HG02970 (cell line): ENCODE measurements around the gene IQSEC3.
"Not testable (repeated sequence)": the region's sequence is repeated elsewhere in the genome, so short reads cannot be mapped to it uniquely, and the experiment has no call there.

Source experiments
- ATAC-seq: cut with Tn5 transposase; IDR thresholded peaks from one replicate; pipeline ENCODE4 v1.9.1; 2021; ENCODE audit warnings: mild to moderate bottlenecking, moderate library complexity, moderate number of reproducible peaks; ENCODE audit not compliant: unreplicated experiment, low FRiP score

Gene IQSEC3

DNA sequence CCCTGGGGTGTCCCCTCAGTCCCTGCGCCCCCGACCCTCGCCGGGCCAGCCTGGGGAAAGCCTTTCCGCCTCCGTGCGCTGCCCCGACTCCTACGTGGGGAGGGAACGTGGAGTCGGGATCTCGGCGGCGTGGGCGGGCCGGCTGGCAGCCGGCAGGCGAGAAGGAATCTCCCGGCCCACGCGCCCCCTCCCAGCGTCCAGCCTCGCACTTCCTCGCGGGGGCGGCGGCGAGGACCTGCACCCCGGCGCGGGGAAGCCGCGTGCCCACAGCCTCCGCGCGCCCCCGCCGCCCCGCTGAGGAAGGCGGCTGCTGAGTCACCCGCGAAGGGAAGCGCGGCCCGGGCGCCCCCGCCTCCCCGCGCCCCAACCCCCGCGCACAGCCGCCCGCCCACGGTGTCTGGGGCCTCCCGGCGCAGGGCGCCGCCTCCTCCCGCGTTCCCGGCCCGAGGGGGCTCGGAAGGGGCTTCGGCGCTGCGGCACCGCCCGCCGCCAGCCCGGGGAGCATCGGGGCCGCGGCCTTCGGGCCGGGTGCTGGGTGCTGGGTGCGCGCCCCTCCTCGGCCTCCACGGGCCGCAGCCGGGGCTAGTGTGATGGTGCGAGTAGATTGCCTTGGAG, 11.3 kb downstream of the IQSEC3 start:
- not testable (repeated sequence) for ATAC-seq

DNA sequence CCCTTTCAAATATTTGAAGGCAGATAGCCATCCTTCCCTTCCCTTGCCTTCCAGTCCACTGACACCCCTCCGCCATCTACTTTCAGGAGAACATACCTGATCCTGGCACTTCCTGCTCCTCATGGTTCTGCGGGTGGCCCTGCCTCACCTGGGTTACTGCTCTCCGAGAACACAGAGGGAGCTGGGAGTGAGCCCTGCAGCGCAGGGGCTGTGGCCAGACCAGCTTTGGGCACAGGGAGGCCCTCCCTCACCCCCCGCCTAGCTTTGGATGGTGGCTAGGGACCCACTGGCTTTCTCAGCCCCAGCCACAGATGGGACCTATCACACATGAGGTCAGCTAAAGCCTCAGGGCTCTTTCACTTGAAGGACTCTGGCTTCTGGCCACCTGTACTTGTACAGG, 12.4 kb downstream of the IQSEC3 start:
- ATAC-seq, result no peak

- no peak for ATAC-seq
These were observed 14.2 kb downstream of the IQSEC3 start for GRCh38 chr12:80681-81190.

DNA sequence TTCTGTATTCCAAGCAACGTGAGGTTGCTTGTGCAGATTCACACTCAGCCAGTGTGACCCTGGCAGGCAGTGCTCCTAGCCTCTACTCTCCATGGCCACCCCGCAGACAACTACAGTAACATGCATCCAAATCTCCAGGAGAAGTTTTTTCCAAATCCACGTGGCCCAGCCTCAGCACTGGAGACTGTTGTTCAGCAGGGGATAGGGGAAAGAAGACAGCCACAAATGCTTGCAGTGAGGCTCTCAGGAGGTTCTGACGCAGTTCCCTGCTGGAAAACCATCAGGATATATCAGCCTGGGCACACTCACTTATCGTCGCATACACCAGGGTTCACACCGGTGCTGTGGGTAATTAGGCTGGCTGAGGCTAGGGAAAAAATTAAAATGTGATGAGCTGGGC, 16.2 kb downstream of the IQSEC3 start:
- no peak for ATAC-seq

DNA sequence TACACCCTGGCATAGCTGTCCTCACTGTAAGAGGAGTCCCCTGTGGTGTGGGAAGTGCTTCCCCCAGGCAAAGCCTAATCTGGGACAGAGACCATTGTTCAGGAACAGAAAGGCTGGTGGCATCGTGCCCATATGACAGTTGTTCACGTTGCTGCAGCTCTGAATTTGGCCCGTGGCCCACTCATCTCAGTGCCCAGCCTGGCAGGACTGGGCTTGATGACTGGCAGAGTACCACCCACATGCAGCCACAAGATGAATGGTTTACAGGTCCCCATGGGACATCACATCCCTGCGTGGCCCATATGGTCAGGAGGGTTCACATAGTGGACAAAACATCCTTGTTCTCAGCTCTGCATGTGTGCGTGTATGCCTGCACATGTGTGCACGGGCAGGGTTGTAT, 17.5 kb downstream of the IQSEC3 start:
- no peak for ATAC-seq

DNA sequence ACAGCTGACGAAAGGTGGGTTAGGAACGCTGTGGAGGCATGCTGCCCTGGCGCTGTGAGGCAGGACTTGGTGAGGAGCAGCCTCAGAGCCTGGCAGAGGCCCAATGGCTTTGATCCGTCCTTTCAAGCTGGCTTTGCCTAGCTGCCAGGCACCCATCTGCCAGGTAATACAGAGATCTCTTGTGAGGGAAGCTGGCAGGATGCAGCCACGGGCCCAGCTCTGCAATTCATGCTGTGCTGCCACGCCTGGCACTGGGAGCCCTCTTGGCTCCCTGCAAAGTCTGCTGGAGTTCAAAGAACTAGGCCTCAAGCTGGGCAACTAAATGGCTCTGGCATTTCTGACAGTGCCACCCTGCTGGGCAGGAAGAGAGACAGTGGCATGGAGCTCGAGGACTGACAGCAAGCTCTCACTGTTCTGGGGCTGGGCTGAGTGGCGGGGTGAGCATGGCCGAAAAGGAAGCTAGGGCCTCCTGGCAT, 18.7 kb downstream of the IQSEC3 start:
- no peak for ATAC-seq

GRCh38 chr12:87315-87714, 20.7 kb downstream of the IQSEC3 start:
- ATAC-seq, result no peak

GRCh38 chr12:87856-88255, 21.3 kb downstream of the IQSEC3 start:
- no peak for ATAC-seq

- no peak for ATAC-seq
These were observed 23.1 kb downstream of the IQSEC3 start for GRCh38 chr12:89653-90052.

DNA sequence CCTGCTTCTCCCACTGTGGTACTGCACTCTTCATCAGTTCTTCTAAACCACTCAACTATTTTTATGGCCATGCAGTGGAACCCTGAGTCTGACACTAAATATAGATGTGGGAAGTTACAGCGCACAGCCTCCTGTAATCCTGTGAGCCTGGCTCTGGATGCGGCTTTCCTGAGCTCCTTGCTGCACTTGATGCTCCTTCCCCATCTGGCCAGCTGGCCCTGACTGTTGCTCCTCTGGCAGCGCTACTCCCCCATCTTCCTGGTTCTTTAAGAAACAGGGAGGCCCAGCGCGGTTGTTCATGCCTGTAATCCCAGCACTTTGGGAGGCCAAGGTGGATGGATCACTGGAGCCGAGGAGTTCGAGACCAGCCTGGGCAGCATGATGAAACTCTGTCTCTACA, 24.6 kb downstream of the IQSEC3 start:
- ATAC-seq, result no peak

- no peak for ATAC-seq
These were observed 26.9 kb downstream of the IQSEC3 start for GRCh38 chr12:93266-94005.

DNA sequence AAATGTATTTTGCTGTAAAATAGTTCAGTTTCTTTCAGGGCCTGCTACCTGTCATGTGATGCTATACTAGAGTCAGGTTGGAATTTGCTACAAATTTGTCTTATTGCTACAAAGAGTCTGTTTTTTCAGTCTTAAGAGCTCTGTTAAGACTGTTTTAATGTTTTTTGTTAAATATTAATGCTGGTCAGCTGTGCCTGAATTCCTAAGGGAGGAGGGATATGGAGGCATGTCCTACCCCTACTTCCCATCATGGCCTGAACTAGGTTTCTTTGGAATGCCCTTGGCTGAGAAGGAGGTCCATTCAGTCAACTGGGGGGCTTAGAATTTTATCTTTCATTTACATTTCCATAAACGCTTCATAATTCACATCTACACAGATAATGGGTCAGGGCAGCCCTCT, 30.0 kb downstream of the IQSEC3 start:
- no peak for ATAC-seq

DNA sequence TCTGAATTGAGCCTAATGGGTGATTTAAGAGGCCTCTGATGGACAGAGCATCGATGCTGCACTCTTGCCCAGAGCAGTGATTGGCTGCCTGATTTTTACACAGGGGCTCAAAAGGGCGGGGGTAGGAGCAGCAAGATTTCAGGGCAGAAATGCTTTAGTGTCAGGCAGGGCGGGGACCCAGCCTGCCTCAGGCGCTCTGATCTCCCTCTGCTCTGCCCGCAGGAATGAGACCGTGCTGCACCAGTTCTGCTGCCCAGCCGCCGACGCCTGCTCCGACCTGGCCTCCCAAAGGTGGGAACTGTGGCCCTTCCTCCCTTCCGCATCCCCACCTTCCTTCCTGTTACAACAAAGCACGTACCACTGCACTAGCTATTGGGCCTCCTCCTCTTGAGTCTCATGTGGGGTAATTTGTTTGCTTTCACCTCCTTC, 32.4 kb downstream of the IQSEC3 start:
- ATAC-seq, result no peak

GRCh38 chr12:99605-100004, 33.0 kb downstream of the IQSEC3 start:
- no peak for ATAC-seq

- no peak for ATAC-seq
These were observed 35.7 kb downstream of the IQSEC3 start for GRCh38 chr12:101969-102878.

GRCh38 chr12:102879-103168, 36.3 kb downstream of the IQSEC3 start:
- no peak for ATAC-seq

GRCh38 chr12:103169-103981, 36.8 kb downstream of the IQSEC3 start:
- no peak for ATAC-seq

DNA sequence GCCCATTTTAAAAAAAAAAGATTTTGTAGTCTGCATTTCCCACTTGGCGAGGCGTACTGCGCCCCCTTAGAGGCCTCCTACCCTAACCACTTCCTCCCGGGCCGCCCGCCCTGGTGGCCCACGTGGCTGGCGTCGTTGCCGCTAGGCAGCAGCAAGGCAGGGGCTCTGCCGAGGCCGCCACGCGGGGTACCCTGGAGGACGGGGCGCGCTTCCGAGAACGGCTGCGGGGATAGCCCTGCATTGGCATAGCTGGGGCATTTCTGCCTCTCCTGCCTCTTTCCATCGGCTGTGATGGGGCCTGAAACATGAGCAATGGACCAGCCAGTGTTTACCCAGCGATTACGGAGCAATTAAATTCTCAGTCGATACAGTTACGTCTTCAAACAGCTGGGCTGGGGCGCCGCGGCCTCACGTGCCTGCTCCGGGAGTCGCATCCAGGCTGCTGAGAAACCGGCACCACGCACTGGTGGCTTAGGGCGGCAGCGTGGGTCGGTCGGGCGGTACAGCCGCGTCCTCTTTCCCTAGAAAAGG, 38.0 kb downstream of the IQSEC3 start:
- ATAC-seq, result no peak

DNA sequence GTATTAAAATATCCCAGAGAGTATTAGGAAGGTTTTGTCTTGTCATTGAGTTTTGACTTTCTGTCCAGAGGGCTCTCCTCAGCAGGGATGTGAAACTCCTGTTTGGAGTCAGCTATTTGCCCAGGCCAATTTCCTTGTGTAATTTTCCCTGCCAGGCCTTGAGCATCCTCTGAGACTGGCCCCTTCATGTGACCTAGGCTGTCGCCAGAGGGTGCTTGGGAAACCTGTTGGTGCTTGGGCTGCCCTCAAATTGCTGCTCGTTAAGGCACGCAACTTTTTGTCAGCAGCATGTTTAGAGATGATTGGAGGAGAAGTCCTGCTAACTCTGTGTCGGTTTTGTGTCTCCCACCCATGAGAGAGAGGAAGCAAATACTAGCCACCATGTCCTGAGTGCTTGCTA, 39.1 kb downstream of the IQSEC3 start:
- no peak for ATAC-seq

DNA sequence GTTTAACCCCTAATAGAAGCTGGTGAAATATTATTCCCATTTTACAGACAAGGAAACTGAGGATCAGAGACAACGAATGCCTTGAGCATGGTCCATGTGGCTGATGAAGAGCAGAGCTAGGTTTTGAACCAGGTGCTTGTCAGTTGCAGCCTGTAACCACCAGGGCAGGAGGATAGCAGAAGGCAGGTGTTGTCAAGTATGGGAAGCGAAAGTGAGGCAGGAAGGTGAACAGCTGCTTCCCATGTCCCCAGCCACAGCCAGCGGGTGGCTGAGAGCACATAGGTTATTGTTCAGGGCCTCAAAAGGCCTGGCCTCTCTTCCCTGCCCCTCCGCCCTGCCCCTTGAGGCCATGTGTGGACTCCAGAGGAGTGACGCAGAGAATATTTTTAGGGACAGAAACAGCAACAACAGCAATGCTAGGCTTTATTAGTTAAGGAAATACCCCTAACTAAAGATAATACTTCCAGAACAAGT, 39.6 kb downstream of the IQSEC3 start:
- no peak for ATAC-seq
